Adrenal gland (tissue), 12 donors: ENCODE data around the gene PPT2. TPM values are rescaled to one million over a fixed set of nuclear protein-coding genes. Genes with fewer than 3 reads are reported as not detected.

Experiments used
- DNase-seq, 7 donors: peaks; one replicate each; pipeline ENCODE4 v3.0.0-alpha.2; 2019 to 2020
- H3K27ac ChIP-seq, 5 donors: fragments of 200-600 bp; sonication (generic) in 4 of 5; 1 replicate in 3 of 5; 2 replicates in 2 of 5; pipeline versions ENCODE4 v1.5.1 to v1.8.0; 2016 to 2020; ENCODE audit warnings: mild to moderate bottlenecking in 1 of 5
- H3K27me3 ChIP-seq: fragments of 200-600 bp; 2 replicates; pipeline ENCODE4 v1.8.0; 2021
- H3K36me3 ChIP-seq, 2 donors: fragments of 200-600 bp; replicated peaks in 1 of 2; 1 replicate in 1 of 2; 2 replicates in 1 of 2; pipeline versions ENCODE4 v1.5.1 to v1.8.0; 2018 to 2022
- H3K4me1 ChIP-seq, 2 donors: fragments of 200-600 bp; replicated peaks in 1 of 2; 1 replicate in 1 of 2; 2 replicates in 1 of 2; pipeline versions ENCODE4 v1.5.1 to v1.8.0; 2018 to 2021
- H3K4me3 ChIP-seq, 4 donors: fragments of 200-600 bp; sonication (generic) in 3 of 4; one replicate each; pipeline ENCODE4 v1.5.1; 2016 to 2018
- H3K9me3 ChIP-seq, 3 donors: fragments of 200-600 bp; sonication (generic) in 1 of 3; replicated peaks in 1 of 3; 1 replicate in 2 of 3; 2 replicates in 1 of 3; pipeline versions ENCODE4 v1.5.1 to v1.8.0; 2016 to 2021
- POLR2A ChIP-seq, 2 donors: fragments of 450-650 bp; IDR thresholded peaks; one replicate each; pipeline ENCODE4 v1.6.1; 2017; ENCODE audit warnings: antibody characterized with exemption in 2 of 2, mild to moderate bottlenecking in 2 of 2, moderate library complexity in 1 of 2
- WGBS, 4 donors: extraction: QIAGEN DNeasy Blood & Tissue Kit in 2 of 4; methylation state at CpG; one replicate each; pipeline versions ENCODE4 v1.1.5 to v1.1.7; 2013 to 2017; 5-methylcytosine and 5-hydroxymethylcytosine counted together
- intact Hi-C, 2 donors: fragments of 100-400 bp; cut with DNase I; formaldehyde crosslinking; loops; one replicate each; pipeline versions ENCODE4 v1.14.1 to v1.15.0; 2022 to 2023
- polyA plus RNA-seq, 3 donors: library from polyadenylated mRNA; stranded (reverse); fragments of 200-250 nt in 2 of 3; fragments of 350-450 nt in 1 of 3; fragmentation: Illumina TruSeq in 1 of 3; extraction: RNeasy Lipid Tissue Mini Kit (QIAGEN cat#74804) in 1 of 3; gene quantifications; one replicate each; pipeline ENCODE4 v1.2.3, GENCODE V29; 2013 to 2014
- total RNA-seq, 9 donors: library from RNA; depleted of rRNA in 4 of 9; stranded (reverse); fragments of >200 nt in 4 of 9; fragments of 120-200 nt in 1 of 9; fragmentation: NEBNext Ultra II Directional in 1 of 9; extraction: Animal tissue kit (Norgen Biotek cat#: 25700) in 1 of 9; gene quantifications; one replicate each; pipeline versions ENCODE4 v1.1.0 to v1.2.4, GENCODE V29; 2013 to 2023
- TF ChIP-seq, protein P1 (sequence below), 6 experiments: fragments of 450-650 bp in 4 of 6; fragments of 200-600 bp in 2 of 6; sonication (generic) in 1 of 6; IDR thresholded peaks; 1 replicate in 5 of 6; 2 replicates in 1 of 6; pipeline versions ENCODE4 v1.5.1 to v1.8.0; 2016 to 2021; ENCODE audit warnings: antibody characterized with exemption in 6 of 6, mild to moderate bottlenecking in 2 of 6, moderate library complexity in 1 of 6
- donor health status: healthy with polysubstance abuse.
- donor health status: Bipolar disorder and iron deficiency.
- donor health status: DM: yes; HTN: yes; CAD: no.
- donor health status: DM: no; HTN: no; CAD: no.
- donor health status: DM: no; HTN: no; CAD: no.
- donor health status: DM: yes; HTN: yes; CAD: no.

Gene PPT2
- total and polyA plus RNA-seq, 12 donors: 10.4 to 33.6 (median 23.1) TPM

- intact Hi-C loops: no loop called here
- DNase-seq: no peak
- WGBS, 4 donors: 94 to 97% (median 95%) methylated on average over 6 of the region's 6 CpGs
These were observed 17.3 kb downstream of the PPT2 start for GRCh38 chr6:32171234-32171633.

DNA sequence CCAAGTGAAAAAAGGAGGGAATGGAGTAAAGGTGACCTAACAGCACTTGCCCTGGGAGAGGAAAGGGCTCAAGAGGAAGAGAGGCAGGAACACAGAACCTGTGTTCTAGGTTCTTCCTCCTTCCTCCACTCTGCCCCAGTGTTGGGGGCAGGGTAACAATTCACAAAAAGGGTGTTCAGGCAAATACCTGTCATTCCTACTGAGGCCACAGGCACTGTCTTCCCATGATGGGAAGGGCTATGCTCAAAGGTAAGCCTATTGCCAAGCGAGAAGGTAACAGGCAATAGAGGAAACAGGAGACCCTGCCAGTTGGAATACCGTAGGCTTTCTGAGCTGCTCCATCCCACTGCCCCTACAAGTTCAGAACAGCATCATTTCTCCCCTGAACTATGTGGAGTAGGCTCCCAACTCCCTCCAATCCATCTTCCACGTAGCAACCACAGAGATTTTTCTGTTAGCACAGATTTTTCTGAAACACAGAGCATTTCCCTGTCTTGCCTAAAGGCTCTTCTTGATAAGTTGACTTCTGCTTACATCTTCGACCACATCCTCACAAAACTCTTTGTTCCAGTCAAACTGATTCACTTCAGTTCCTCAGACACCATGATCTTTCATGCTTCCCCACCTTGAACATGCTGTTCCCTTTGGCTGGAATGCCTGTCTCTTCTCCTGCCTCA lies 19.2 kb downstream of the PPT2 start:
- intact Hi-C loops: no loop called here
- no peak overlapping the region for H3K4me3 ChIP-seq
- 72 to 86% (median 79%) methylated on average over 4 of the region's 4 CpGs for WGBS, 4 donors
- DNase-seq: no peak
- no peak overlapping the region for H3K27ac ChIP-seq
- TF ChIP-seq, protein P1, sequence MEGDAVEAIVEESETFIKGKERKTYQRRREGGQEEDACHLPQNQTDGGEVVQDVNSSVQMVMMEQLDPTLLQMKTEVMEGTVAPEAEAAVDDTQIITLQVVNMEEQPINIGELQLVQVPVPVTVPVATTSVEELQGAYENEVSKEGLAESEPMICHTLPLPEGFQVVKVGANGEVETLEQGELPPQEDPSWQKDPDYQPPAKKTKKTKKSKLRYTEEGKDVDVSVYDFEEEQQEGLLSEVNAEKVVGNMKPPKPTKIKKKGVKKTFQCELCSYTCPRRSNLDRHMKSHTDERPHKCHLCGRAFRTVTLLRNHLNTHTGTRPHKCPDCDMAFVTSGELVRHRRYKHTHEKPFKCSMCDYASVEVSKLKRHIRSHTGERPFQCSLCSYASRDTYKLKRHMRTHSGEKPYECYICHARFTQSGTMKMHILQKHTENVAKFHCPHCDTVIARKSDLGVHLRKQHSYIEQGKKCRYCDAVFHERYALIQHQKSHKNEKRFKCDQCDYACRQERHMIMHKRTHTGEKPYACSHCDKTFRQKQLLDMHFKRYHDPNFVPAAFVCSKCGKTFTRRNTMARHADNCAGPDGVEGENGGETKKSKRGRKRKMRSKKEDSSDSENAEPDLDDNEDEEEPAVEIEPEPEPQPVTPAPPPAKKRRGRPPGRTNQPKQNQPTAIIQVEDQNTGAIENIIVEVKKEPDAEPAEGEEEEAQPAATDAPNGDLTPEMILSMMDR (IDR thresholded peaks at IDR 0.05): no peak
- no peak for TF ChIP-seq POLR2A (IDR thresholded peaks at IDR 0.05)
- H3K36me3 ChIP-seq: peaks cover 0 to 22% of the 10 kb centered on the region in 2 donors
- peaks cover 23 to 31% of the 10 kb centered on the region in 2 donors for H3K4me1 ChIP-seq
- no peaks in the 10 kb centered on the region for H3K9me3 ChIP-seq
- no peaks in the 10 kb centered on the region for H3K27me3 ChIP-seq

More at GRCh38 chr6:32171234-32171633, 17.3 kb downstream of the PPT2 start:
- Histone ChIP-seq H3K36me3 (peaks cover 0 to 41% of the 10 kb centered on the region in 2 donors), H3K4me3 (no peak overlapping the region), H3K9me3 (no peaks in the 10 kb centered on the region), H3K4me1 (peaks cover 11 to 18% of the 10 kb centered on the region in 2 donors), H3K27me3 (no peaks in the 10 kb centered on the region), H3K27ac (no peak overlapping the region)
- TF ChIP-seq POLR2A (IDR thresholded peaks at IDR 0.05): no peak
- TF ChIP-seq, protein P1 (IDR thresholded peaks at IDR 0.05): no peak

DNA sequence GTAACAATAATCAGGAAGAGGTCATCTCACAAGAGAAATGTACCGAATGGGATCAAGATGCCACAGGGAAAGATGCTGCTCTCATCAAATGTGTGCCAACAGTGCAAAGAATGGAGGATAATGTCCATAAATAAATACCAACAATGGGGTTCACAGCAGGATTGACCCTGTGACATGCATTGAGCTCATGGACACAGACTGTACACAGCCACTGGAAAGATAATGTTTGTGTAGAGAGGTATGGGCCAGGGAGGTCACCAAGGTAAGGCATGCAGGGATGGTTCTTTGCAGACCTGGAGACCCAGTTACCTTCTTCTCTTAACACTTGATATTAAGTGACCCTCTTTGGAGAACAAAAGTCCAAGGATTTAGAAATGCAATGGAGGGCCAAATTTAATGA lies 20.5 kb downstream of the PPT2 start:
- Histone ChIP-seq H3K4me3 (no peak overlapping the region), H3K36me3 (peaks cover 0 to 16% of the 10 kb centered on the region in 2 donors), H3K27me3 (no peaks in the 10 kb centered on the region), H3K27ac (no peak overlapping the region), H3K4me1 (peaks cover 32 to 38% of the 10 kb centered on the region in 2 donors), H3K9me3 (no peaks in the 10 kb centered on the region)
- DNase-seq: no peak
- TF ChIP-seq POLR2A (IDR thresholded peaks at IDR 0.05): no peak
- TF ChIP-seq, protein P1 (IDR thresholded peaks at IDR 0.05): no peak
- intact Hi-C loops: no loop called here
- WGBS, 4 donors: 79 to 93% (median 89%) methylated on average over 1 of the region's 1 CpG

GRCh38 chr6:32175322-32175710 lies 21.4 kb downstream of the PPT2 start:
- peak in 1 of 7 donors; percentile 18 for DNase-seq
- no peak for TF ChIP-seq POLR2A (IDR thresholded peaks at IDR 0.05)
- TF ChIP-seq, protein P1 (IDR thresholded peaks at IDR 0.05): no peak
- Histone ChIP-seq H3K4me3 (peak overlapping the region in 3 of 4 donors; percentile 84 to 98 (median 88)), H3K27me3 (no peaks in the 10 kb centered on the region), H3K9me3 (no peaks in the 10 kb centered on the region), H3K36me3 (peaks cover 0 to 14% of the 10 kb centered on the region in 2 donors), H3K4me1 (peaks cover 33 to 46% of the 10 kb centered on the region in 2 donors), H3K27ac (peak overlapping the region in 4 of 5 donors; percentile 87 to 98 (median 94))
- 10 to 16% (median 15%) methylated on average over 2 of the region's 2 CpGs for whole genome bisulfite sequencing, 4 donors
- intact Hi-C loops: no loop called here
